ENCODE results near the gene BRD9. TPM values are rescaled to one million over a fixed set of nuclear protein-coding genes. Genes with fewer than 3 reads are reported as not detected.
A peak's percentile ranks its signal among the peaks of the same experiment; 100 is the strongest.

BRD9 gene
- polyA plus RNA-seq, 1 experiment = 12.3 TPM

- ChIA-PET CTCF (interaction anchor here (1.1 to 5.3 kb wide), 2 partner anchors 220 to 241 kb away, joined by 3 to 54 read pairs; no protein-coding TSS in a partner anchor), POLR2A (interaction anchor here (0.7 kb wide), 1 partner anchor 640 kb away, joined by 17 read pairs; no protein-coding TSS in a partner anchor)
- Histone ChIP-seq H3K4me3 (ENCODE audit: low read depth, low read length) (no peak overlapping the region; the same call in 1 of the 2 replicates), H3K27me3 (ENCODE audit: control insufficient read depth, insufficient read depth, low read length) (peaks cover 3% of the 10 kb centered on the region), H3K36me3 (ENCODE audit: control insufficient read depth, insufficient read depth, low read length) (no peaks in the 10 kb centered on the region; the same call in 1 of the 2 replicates)
- no peak for DNase-seq (ENCODE audit: low read depth)
- no peak for TF ChIP-seq CTCF (IDR thresholded peaks at IDR 0.05; ENCODE audit: insufficient read depth, low read depth, low read length)
These were observed 34.8 kb upstream of the BRD9 start for GRCh38 chr5:927172-928015.

GRCh38 chr5:926417-927171 is 34.0 kb upstream of the BRD9 start:
- TF ChIP-seq CTCF (IDR thresholded peaks at IDR 0.05; ENCODE audit: insufficient read depth, low read depth, low read length) = peak; percentile 44
- H3K4me3 ChIP-seq (ENCODE audit: low read depth, low read length) = peak overlapping the region; percentile 34
- POLR2A ChIA-PET = interaction anchor here (0.7 kb wide), 1 partner anchor 639 kb away, joined by 17 read pairs; no protein-coding TSS in a partner anchor
- DNase-seq (ENCODE audit: low read depth) = no peak
- CTCF ChIA-PET = interaction anchor here (0.9 to 5.3 kb wide), 5 partner anchors 30 to 718 kb away, joined by 3 to 54 read pairs (median 5); no protein-coding TSS in a partner anchor
- H3K36me3 ChIP-seq (ENCODE audit: control insufficient read depth, insufficient read depth, low read length) = no peaks in the 10 kb centered on the region; the same call in none of the 2 replicates
- peaks cover 3% of the 10 kb centered on the region for H3K27me3 ChIP-seq (ENCODE audit: control insufficient read depth, insufficient read depth, low read length)

GRCh38 chr5:923281-923873 is 30.8 kb upstream of the BRD9 start:
- peak; percentile 95 for TF ChIP-seq CTCF (IDR thresholded peaks at IDR 0.05; ENCODE audit: insufficient read depth, low read depth, low read length)
- POLR2A ChIA-PET = no interaction called here
- Histone ChIP-seq H3K4me3 (ENCODE audit: low read depth, low read length) (no peak overlapping the region), H3K36me3 (ENCODE audit: control insufficient read depth, insufficient read depth, low read length) (no peaks in the 10 kb centered on the region; the same call in none of the 2 replicates), H3K27me3 (ENCODE audit: control insufficient read depth, insufficient read depth, low read length) (peaks cover 3% of the 10 kb centered on the region; the same call in 1 of the 2 replicates)
- no peak for DNase-seq (ENCODE audit: low read depth)
- CTCF ChIA-PET = interaction anchor here (0.7 to 5.3 kb wide), 26 partner anchors 10 to 730 kb away, joined by 3 to 54 read pairs (median 5); no protein-coding TSS in a partner anchor

GRCh38 chr5:922436-923280 is 30.1 kb upstream of the BRD9 start:
- peaks cover 3% of the 10 kb centered on the region; the same call in 1 of the 2 replicates for H3K27me3 ChIP-seq (ENCODE audit: control insufficient read depth, insufficient read depth, low read length)
- no peak overlapping the region for H3K4me3 ChIP-seq (ENCODE audit: low read depth, low read length)
- no peak for TF ChIP-seq CTCF (IDR thresholded peaks at IDR 0.05; ENCODE audit: insufficient read depth, low read depth, low read length)
- H3K36me3 ChIP-seq (ENCODE audit: control insufficient read depth, insufficient read depth, low read length) = no peaks in the 10 kb centered on the region; the same call in none of the 2 replicates
- POLR2A ChIA-PET = no interaction called here
- DNase-seq (ENCODE audit: low read depth) = no peak
- CTCF ChIA-PET = interaction anchor here (0.6 to 5.3 kb wide), 16 partner anchors 11 to 722 kb away, joined by 3 to 54 read pairs (median 8); no protein-coding TSS in a partner anchor

Measured in BJ (cell line).